ENCODE measurements around the gene GRK3. TPM values are rescaled to one million over a fixed set of nuclear protein-coding genes. Genes with fewer than 3 reads are reported as not detected.

The GRK3 gene
- total RNA-seq, 1 donor from 2014 or later = 19.4 TPM

DNA sequence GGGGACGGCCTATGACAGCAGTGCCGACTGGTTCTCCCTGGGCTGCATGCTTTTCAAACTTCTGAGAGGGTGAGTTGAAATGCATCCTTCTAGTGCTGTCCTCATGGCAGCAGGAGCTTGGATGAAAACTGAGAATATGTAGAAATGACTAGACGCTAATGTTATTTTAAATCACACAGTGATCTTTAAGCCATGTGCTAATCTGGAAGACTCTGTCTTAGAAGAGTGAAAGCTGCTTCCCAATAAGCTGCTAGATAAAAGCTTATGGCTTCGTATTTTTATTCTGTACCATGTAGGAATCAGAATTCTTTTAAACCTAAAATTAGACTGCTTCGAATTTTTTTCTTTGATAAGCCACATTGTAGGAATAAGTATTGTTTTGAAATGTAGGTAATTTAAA is 130.7 kb downstream of the GRK3 start:
- TF ChIP-seq, protein P1, sequence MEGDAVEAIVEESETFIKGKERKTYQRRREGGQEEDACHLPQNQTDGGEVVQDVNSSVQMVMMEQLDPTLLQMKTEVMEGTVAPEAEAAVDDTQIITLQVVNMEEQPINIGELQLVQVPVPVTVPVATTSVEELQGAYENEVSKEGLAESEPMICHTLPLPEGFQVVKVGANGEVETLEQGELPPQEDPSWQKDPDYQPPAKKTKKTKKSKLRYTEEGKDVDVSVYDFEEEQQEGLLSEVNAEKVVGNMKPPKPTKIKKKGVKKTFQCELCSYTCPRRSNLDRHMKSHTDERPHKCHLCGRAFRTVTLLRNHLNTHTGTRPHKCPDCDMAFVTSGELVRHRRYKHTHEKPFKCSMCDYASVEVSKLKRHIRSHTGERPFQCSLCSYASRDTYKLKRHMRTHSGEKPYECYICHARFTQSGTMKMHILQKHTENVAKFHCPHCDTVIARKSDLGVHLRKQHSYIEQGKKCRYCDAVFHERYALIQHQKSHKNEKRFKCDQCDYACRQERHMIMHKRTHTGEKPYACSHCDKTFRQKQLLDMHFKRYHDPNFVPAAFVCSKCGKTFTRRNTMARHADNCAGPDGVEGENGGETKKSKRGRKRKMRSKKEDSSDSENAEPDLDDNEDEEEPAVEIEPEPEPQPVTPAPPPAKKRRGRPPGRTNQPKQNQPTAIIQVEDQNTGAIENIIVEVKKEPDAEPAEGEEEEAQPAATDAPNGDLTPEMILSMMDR (conservative IDR thresholded peaks at IDR 0.05) = no peak
- Mint-ChIP-seq H3K9me3 (no peaks in the 10 kb centered on the region), H3K4me1 (peaks cover 12% of the 10 kb centered on the region), H3K27ac (ENCODE audit: unreplicated experiment) (peak overlapping the region; percentile 40), H3K36me3 (ENCODE audit: low read depth) (peaks cover 4% of the 10 kb centered on the region), H3K4me3 (no peak overlapping the region), H3K27me3 (ENCODE audit: low read depth) (no peaks in the 10 kb centered on the region)
- no peak for DNase-seq (ENCODE audit: low read depth, low spot score)

GRCh38 chr22:25696763-25697162 is 132.3 kb downstream of the GRK3 start:
- Mint-ChIP-seq H3K9me3 (no peaks in the 10 kb centered on the region), H3K4me3 (no peak overlapping the region), H3K27ac (ENCODE audit: unreplicated experiment) (no peak overlapping the region), H3K36me3 (ENCODE audit: low read depth) (peaks cover 2% of the 10 kb centered on the region), H3K27me3 (ENCODE audit: low read depth) (no peaks in the 10 kb centered on the region), H3K4me1 (peaks cover 14% of the 10 kb centered on the region)
- TF ChIP-seq, protein P1 (conservative IDR thresholded peaks at IDR 0.05) = no peak
- DNase-seq (ENCODE audit: low read depth, low spot score) = no peak

GRCh38 chr22:25697181-25697664 is 132.7 kb downstream of the GRK3 start:
- Mint-ChIP-seq H3K36me3 (ENCODE audit: low read depth) (peaks cover 2% of the 10 kb centered on the region), H3K4me1 (peaks cover 14% of the 10 kb centered on the region), H3K9me3 (no peaks in the 10 kb centered on the region), H3K4me3 (no peak overlapping the region), H3K27me3 (ENCODE audit: low read depth) (no peaks in the 10 kb centered on the region), H3K27ac (ENCODE audit: unreplicated experiment) (no peak overlapping the region)
- DNase-seq (ENCODE audit: low read depth, low spot score) = no peak
- TF ChIP-seq, protein P1 (conservative IDR thresholded peaks at IDR 0.05) = no peak

- H3K27ac Mint-ChIP-seq (ENCODE audit: unreplicated experiment) = no peak overlapping the region
- TF ChIP-seq, protein P1 (conservative IDR thresholded peaks at IDR 0.05) = no peak
- H3K4me1 Mint-ChIP-seq = peaks cover 14% of the 10 kb centered on the region
- no peak for DNase-seq (ENCODE audit: low read depth, low spot score)
- no peaks in the 10 kb centered on the region for H3K9me3 Mint-ChIP-seq
- no peaks in the 10 kb centered on the region for H3K27me3 Mint-ChIP-seq (ENCODE audit: low read depth)
- H3K4me3 Mint-ChIP-seq = no peak overlapping the region
- H3K36me3 Mint-ChIP-seq (ENCODE audit: low read depth) = peaks cover 2% of the 10 kb centered on the region
These were observed 133.5 kb downstream of the GRK3 start for GRCh38 chr22:25697978-25698377.

DNA sequence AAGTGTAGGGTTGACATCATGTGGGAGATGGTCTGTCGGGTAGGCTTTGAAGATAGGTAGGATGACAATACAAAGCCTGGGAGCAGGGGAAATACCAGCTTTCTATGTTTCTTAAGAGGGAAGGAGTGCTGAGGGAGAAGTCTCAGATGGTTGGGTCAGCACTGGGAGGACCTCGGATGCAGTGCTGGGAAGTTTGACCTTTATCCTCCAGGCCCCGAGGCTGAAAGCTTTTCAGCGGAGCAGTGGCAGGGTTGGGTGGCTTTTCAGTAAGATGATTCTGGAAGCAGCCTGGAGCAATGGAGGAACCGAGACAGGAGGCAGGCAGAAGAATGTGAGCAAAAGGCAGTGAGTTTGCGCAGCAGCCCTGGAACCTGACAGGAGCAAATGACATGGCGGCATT is 134.0 kb downstream of the GRK3 start:
- H3K4me1 Mint-ChIP-seq = peaks cover 14% of the 10 kb centered on the region
- H3K9me3 Mint-ChIP-seq = no peaks in the 10 kb centered on the region
- H3K36me3 Mint-ChIP-seq (ENCODE audit: low read depth) = peaks cover 2% of the 10 kb centered on the region
- DNase-seq (ENCODE audit: low read depth, low spot score) = no peak
- H3K27ac Mint-ChIP-seq (ENCODE audit: unreplicated experiment) = peak overlapping the region; percentile 87
- TF ChIP-seq, protein P1 (conservative IDR thresholded peaks at IDR 0.05) = no peak
- no peak overlapping the region for H3K4me3 Mint-ChIP-seq
- H3K27me3 Mint-ChIP-seq (ENCODE audit: low read depth) = no peaks in the 10 kb centered on the region

Measured in neural crest cell (in vitro differentiated cells).